GM18511 (cell line): Measurements from ENCODE around the gene RHBG.
"Not testable (repeated sequence)": the region's sequence is repeated elsewhere in the genome, so short reads cannot be mapped to it uniquely, and the experiment has no call there.

ENCODE experiments used
- ATAC-seq: cut with Tn5 transposase; IDR thresholded peaks from one replicate; pipeline ENCODE4 v1.9.1; 2021; ENCODE audit warnings: mild to moderate bottlenecking, moderate library complexity; ENCODE audit not compliant: unreplicated experiment

The RHBG gene

GRCh38 chr1:156359973-156360372 is 9.0 kb upstream of the RHBG start:
- no peak for ATAC-seq

- no peak for ATAC-seq
These were observed 8.5 kb upstream of the RHBG start for GRCh38 chr1:156360534-156360933.

- no peak for ATAC-seq
These were observed 3.3 kb upstream of the RHBG start for GRCh38 chr1:156365754-156366153.

GRCh38 chr1:156366378-156367166 is 2.4 kb upstream of the RHBG start:
- no peak for ATAC-seq

- ATAC-seq, result no peak
These were observed 1.4 kb upstream of the RHBG start for GRCh38 chr1:156367383-156368156.

- no peak for ATAC-seq
These were observed 803 bp upstream of the RHBG start for GRCh38 chr1:156368157-156368658.

- ATAC-seq, result not testable (repeated sequence)
These were observed 775 bp downstream of the RHBG start for GRCh38 chr1:156369685-156370286.

- no peak for ATAC-seq
These were observed 2.7 kb downstream of the RHBG start for GRCh38 chr1:156371553-156372264.

- ATAC-seq, result no peak
These were observed 3.2 kb downstream of the RHBG start for GRCh38 chr1:156372265-156372586.

- no peak for ATAC-seq
These were observed 3.9 kb downstream of the RHBG start for GRCh38 chr1:156372876-156373275.

GRCh38 chr1:156373546-156373945 is 4.5 kb downstream of the RHBG start:
- ATAC-seq, result no peak

GRCh38 chr1:156376146-156376545 is 7.1 kb downstream of the RHBG start:
- ATAC-seq, result no peak

GRCh38 chr1:156376958-156377919 is 8.2 kb downstream of the RHBG start:
- no peak for ATAC-seq

GRCh38 chr1:156378557-156378956 is 9.5 kb downstream of the RHBG start:
- no peak for ATAC-seq

- no peak for ATAC-seq
These were observed 10.6 kb downstream of the RHBG start for GRCh38 chr1:156379420-156380165.

GRCh38 chr1:156382561-156382960 is 13.6 kb downstream of the RHBG start:
- no peak for ATAC-seq

- ATAC-seq, result no peak
These were observed 14.0 kb downstream of the RHBG start for GRCh38 chr1:156383023-156383422.

GRCh38 chr1:156384007-156384406 is 15.0 kb downstream of the RHBG start:
- no peak for ATAC-seq

- ATAC-seq, result no peak
These were observed 15.6 kb downstream of the RHBG start for GRCh38 chr1:156384658-156385057.
